T47D (cell line): ENCODE results near the gene ACVR1B.

Source experiments
- DNase-seq, 2 experiments: peaks; one replicate each; pipeline versions ENCODE4 v3.0.0 to v3.0.0-alpha.2; 2011 to 2012; ENCODE audit warnings: low read depth in 1 of 2, low spot score in 1 of 2
- JUND ChIP-seq: IDR thresholded peaks from 2 replicates; pipeline ENCODE4 v1.6.1; 2012; ENCODE audit warnings: low read depth
- in situ Hi-C: cut with HindIII; loops from 2 replicates; pipeline ENCODE4 v1.10.0; 2016; ENCODE audit warnings: low sequenced_read_pairs, low pct_unique_long_range_greater_than_20kb

ACVR1B gene

GRCh38 chr12:51941604-51942003 lies 9.9 kb upstream of the ACVR1B start:
- in situ Hi-C loops, result no loop called here
- no peak for TF ChIP-seq JUND
- no peak for DNase-seq

DNA sequence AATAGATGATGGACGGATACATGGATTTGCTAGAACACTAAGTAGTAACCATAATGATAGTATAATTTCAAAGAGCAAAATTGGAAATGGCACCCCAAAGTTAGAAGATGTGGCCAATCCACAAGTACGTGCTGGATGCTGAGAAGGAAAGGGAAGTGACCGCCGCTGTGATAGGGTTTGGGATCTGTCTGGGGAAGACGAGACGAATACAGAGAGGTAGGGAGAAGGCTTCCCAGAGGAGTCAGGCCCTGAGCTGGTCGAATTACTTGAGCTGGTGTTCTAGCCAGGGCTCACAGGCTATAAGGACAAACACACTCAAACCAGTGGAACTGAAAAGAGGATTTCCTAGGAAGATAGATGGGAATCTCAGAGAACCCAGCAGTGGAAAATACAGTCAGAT lies 9.4 kb upstream of the ACVR1B start:
- in situ Hi-C loops, result no loop called here
- no peak for DNase-seq
- TF ChIP-seq JUND, result no peak

- in situ Hi-C loops, result no loop called here
These were observed 8.9 kb upstream of the ACVR1B start for GRCh38 chr12:51942501-51943000.

GRCh38 chr12:51943346-51943745 lies 8.2 kb upstream of the ACVR1B start:
- in situ Hi-C loops, result no loop called here
- no peak for DNase-seq
- no peak for TF ChIP-seq JUND

More at GRCh38 chr12:51942501-51943000, 8.9 kb upstream of the ACVR1B start:
- no peak for DNase-seq
- no peak for TF ChIP-seq JUND

DNA sequence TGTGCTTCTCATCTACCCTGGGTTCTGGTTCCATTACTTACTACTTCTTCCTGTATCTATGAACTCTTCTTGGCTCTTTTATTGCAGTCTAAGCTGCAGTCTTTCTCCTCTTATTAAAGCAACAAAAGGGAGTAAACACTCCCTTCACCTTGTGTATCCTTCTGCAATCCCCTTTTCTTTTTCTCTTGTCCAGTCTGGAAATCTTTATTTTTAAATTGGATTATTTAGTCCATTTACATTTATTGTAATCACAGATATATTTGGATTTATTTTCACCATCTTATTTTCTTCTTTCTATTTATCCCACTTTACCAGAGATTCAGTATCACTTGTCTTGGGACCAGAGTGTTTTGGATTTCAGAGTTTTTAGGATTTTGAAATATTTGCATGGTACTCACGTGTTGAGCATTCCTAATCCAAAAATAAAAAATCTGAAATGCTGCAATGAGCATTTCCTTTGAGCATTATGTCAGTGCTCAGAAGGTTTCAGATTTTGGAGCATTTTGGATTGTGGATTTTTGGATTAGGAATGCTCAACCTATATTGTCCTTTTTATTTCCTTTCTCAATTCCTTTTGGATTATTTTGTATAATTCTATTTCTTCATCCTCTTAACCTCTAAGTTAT lies 6.8 kb upstream of the ACVR1B start:
- DNase-seq, result no peak
- in situ Hi-C loops, result no loop called here
- TF ChIP-seq JUND, result no peak

- no peak for TF ChIP-seq JUND
- DNase-seq, result no peak
- in situ Hi-C loops, result no loop called here
These were observed 4.1 kb upstream of the ACVR1B start for GRCh38 chr12:51947246-51947996.

- in situ Hi-C loops, result no loop called here
- DNase-seq, result no peak
- TF ChIP-seq JUND, result no peak
These were observed 3.4 kb upstream of the ACVR1B start for GRCh38 chr12:51948066-51948465.

GRCh38 chr12:51949342-51950030 lies 2.0 kb upstream of the ACVR1B start:
- TF ChIP-seq JUND, result no peak
- in situ Hi-C loops, result no loop called here
- DNase-seq, result no peak

DNA sequence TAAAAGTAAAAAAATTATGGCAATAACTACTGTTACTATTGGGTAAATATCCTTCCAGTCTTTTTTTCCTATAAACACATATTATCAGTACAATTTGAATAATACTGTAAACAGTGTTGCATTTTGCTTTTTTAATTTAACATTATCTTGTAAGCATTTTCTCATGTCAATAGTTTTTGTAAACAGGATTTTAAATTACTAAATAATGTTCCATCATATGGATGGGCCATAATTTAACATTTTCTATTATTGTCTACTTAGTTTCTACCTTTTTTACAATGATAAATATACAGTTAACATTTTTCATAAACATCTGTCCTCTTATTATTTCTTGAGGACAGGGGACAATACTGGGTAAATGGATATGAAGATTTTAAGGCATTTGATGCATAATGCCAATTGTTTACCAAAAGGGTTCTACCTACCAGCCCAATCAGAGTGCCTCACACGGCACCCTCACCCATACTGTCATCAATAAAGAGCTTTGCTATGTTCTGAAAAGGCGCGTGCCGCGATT lies 759 bp upstream of the ACVR1B start:
- TF ChIP-seq JUND, result no peak
- in situ Hi-C loops, result no loop called here
- no peak for DNase-seq

DNA sequence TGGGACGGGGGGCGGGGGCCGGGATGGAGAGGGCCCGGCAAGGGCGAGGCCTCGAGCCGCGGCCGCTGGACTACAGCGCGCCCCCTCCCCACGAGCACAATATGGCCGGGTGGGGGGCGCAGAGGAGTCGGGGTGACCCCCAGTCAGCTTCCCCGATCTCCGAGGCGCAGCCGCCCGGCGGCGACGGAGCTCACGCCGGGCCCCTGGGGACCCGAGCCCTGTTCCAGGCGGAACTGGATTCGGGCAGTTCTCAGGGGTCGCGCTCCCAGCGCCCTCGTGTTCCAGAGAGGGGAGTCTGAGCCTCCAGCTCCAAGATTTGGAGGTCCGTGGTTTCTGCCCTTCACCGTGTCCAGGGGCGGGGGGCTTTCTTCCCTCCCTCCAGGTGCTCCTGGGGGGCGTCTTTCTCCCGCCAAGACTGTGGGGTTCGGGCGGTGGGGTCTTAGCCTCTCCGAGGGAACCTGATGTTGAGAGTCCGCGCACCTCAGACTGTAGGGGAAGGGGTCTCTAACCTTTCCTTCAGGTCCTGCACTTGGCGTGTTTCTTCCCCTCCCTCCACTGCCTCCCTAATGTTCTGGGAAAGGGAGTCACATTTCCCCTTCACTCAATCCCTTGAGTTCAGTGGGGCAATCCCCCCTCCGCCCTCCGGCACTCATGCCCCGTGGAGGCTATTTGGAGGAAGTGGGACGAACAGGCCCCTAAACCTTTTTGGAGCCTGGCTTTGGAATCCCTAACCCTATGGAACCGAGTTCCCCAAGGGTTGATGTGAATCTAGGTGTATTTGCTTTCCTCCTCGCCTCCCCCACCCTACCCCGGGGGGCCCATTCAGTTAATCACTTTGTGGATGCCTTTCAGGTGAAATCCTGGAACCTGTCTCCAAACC lies 584 bp downstream of the ACVR1B start:
- no peak for TF ChIP-seq JUND
- peak in 1 of 2 experiments; percentile 26 for DNase-seq
- in situ Hi-C loops, result no loop called here

- no peak for TF ChIP-seq JUND
- in situ Hi-C loops, result no loop called here
- no peak for DNase-seq
These were observed 1.6 kb downstream of the ACVR1B start for GRCh38 chr12:51953089-51953488.

GRCh38 chr12:51953864-51954263 lies 2.4 kb downstream of the ACVR1B start:
- no peak for DNase-seq
- TF ChIP-seq JUND, result no peak
- in situ Hi-C loops, result no loop called here
